Measurements from ENCODE around the gene GALNT10. TPM values are rescaled to one million over a fixed set of nuclear protein-coding genes. Genes with fewer than 3 reads are reported as not detected.

Gene GALNT10
- total and polyA plus RNA-seq, 2 experiments from 2014 or later = 43.0 to 45.9 TPM

GRCh38 chr5:154165886-154166285, 24.6 kb upstream of the GALNT10 start:
- Histone ChIP-seq H4K20me1 (ENCODE audit: insufficient read depth, poor library complexity, severe bottlenecking) (no peaks in the 10 kb centered on the region), H2AFZ (no peak overlapping the region), H3K9me3 (ENCODE audit: low read depth) (no peaks in the 10 kb centered on the region), H3K9me2 (replicated peaks; ENCODE audit: insufficient read depth) (no peaks in the 10 kb centered on the region), H3K79me2 (no peaks in the 10 kb centered on the region), H3K4me3 (no peak overlapping the region), H3K4me1 (ENCODE audit: insufficient read depth) (peaks cover 10% of the 10 kb centered on the region), H3K36me3 (replicated peaks; ENCODE audit: insufficient read depth, low read depth) (no peaks in the 10 kb centered on the region), H3K27me3 (peaks cover 4% of the 10 kb centered on the region), H3K4me2 (no peak overlapping the region), H3K27ac (no peak overlapping the region)
- WGBS (ENCODE audit: low lambda C conversion rate, missing lambda C conversion rate) = 26% methylated on average over 10 of the region's 10 CpGs
- TF ChIP-seq EZH2phosphoT487 (IDR thresholded peaks at IDR 0.05; ENCODE audit: low read depth, severe bottlenecking, unreplicated experiment) (no peak), CTCF (IDR thresholded peaks at IDR 0.05; ENCODE audit: poor library complexity) (no peak), EZH2 (IDR thresholded peaks at IDR 0.05; ENCODE audit: borderline replicate concordance) (no peak)
- no peak for DNase-seq (ENCODE audit: low spot score)

DNA sequence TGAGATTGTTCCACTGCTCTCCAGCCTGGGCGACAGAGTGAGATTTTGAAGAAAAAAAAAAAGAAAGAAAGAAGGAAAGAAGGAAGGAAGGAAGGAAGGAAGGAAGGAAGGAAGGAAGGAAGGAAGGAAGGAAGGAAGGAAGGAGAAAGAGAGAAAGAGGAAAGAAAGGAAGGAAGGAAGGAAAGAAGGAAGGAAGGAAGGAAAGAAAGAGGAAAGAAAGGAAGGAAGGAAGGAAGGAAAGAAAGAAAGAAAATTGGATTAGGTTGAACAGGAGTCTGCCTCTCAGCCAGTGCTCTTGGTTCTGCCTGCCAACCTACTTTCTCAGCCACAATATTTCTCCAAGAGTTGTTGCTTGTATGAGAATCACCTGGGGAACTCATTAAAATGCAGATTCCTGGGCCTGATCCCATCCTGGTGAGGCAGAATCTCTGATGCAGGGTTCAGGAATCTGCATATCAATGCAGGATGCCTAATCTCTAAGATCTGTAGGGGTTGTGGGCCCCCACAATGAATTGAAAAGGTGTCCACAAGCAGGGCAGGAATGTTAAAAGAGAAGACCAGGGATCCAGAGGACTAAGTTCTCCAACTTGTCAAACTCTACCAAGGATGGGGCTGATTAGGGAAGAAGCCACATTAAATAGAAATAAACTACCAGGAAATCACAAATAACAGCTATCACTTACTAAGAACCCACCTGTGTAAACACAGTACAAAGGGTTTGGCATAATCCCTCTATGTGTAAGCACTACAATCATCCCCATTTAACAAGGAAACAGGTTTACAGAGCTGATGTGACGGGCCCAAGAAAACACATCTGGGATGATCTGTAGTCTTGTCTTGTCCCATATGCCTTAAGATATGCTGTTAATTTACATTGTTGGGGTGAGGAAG, 23.4 kb upstream of the GALNT10 start:
- Histone ChIP-seq H3K4me2 (no peak overlapping the region), H3K4me1 (ENCODE audit: insufficient read depth) (peaks cover 10% of the 10 kb centered on the region), H3K36me3 (replicated peaks; ENCODE audit: insufficient read depth, low read depth) (no peaks in the 10 kb centered on the region), H3K27me3 (peaks cover 4% of the 10 kb centered on the region), H3K4me3 (no peak overlapping the region), H4K20me1 (ENCODE audit: insufficient read depth, poor library complexity, severe bottlenecking) (no peaks in the 10 kb centered on the region), H3K9me2 (replicated peaks; ENCODE audit: insufficient read depth) (no peaks in the 10 kb centered on the region), H3K79me2 (no peaks in the 10 kb centered on the region), H3K27ac (no peak overlapping the region), H3K9me3 (ENCODE audit: low read depth) (no peaks in the 10 kb centered on the region), H2AFZ (no peak overlapping the region)
- WGBS (ENCODE audit: low lambda C conversion rate, missing lambda C conversion rate) = 38% methylated on average over 2 of the region's 2 CpGs
- no peak for TF ChIP-seq CTCF (IDR thresholded peaks at IDR 0.05; ENCODE audit: poor library complexity)
- TF ChIP-seq EZH2phosphoT487 (IDR thresholded peaks at IDR 0.05; ENCODE audit: low read depth, severe bottlenecking, unreplicated experiment) = no peak
- TF ChIP-seq EZH2 (IDR thresholded peaks at IDR 0.05; ENCODE audit: borderline replicate concordance) = no peak
- DNase-seq (ENCODE audit: low spot score) = no peak

- Histone ChIP-seq H3K27me3 (peaks cover 4% of the 10 kb centered on the region), H3K9me2 (replicated peaks; ENCODE audit: insufficient read depth) (no peaks in the 10 kb centered on the region), H3K4me1 (ENCODE audit: insufficient read depth) (peaks cover under 1% of the 10 kb centered on the region), H3K79me2 (no peaks in the 10 kb centered on the region), H2AFZ (no peak overlapping the region), H3K9me3 (ENCODE audit: low read depth) (no peaks in the 10 kb centered on the region), H3K36me3 (replicated peaks; ENCODE audit: insufficient read depth, low read depth) (no peaks in the 10 kb centered on the region), H3K4me3 (no peak overlapping the region), H3K27ac (no peak overlapping the region), H4K20me1 (ENCODE audit: insufficient read depth, poor library complexity, severe bottlenecking) (no peaks in the 10 kb centered on the region), H3K4me2 (no peak overlapping the region)
- TF ChIP-seq CTCF (IDR thresholded peaks at IDR 0.05; ENCODE audit: poor library complexity) (no peak), EZH2 (IDR thresholded peaks at IDR 0.05; ENCODE audit: borderline replicate concordance) (no peak), EZH2phosphoT487 (IDR thresholded peaks at IDR 0.05; ENCODE audit: low read depth, severe bottlenecking, unreplicated experiment) (no peak)
- WGBS (ENCODE audit: low lambda C conversion rate, missing lambda C conversion rate) = 86% methylated on average over 2 of the region's 2 CpGs
- no peak for DNase-seq (ENCODE audit: low spot score)
These were observed 22.1 kb upstream of the GALNT10 start for GRCh38 chr5:154168395-154168794.
